Measurements from ENCODE around the gene DPY19L3. TPM values are rescaled to one million over a fixed set of nuclear protein-coding genes. Genes with fewer than 3 reads are reported as not detected.
"Not testable (repeated sequence)": the region's sequence is repeated elsewhere in the genome, so short reads cannot be mapped to it uniquely, and the experiment has no call there.

Gene DPY19L3
- total RNA-seq, 1 donor from 2014 or later, result 11.9 TPM

DNA sequence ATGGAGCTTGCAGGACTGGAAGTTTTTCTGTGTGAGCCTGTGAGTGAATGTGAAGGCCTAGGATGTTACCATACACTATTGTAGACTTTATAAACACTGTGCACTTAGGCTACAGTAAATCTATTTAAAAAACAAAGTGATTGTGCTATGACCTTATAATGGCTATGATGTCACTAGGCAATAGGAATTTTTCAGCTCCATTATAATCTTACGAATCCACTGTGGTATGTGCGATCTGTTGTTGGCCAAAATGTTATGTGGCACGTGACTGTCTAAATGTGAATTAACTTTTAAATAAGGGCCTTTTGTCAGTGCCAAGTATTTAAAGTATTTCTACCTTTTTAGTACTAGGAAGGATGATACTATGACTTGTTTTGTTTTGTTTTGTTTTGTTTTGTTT is 54.9 kb downstream of the DPY19L3 start:
- H3K4me3 Mint-ChIP-seq, result no peak overlapping the region
- peaks cover 2% of the 10 kb centered on the region for H3K36me3 Mint-ChIP-seq (ENCODE audit: low read depth)
- intact Hi-C loops (cut with micrococcal nuclease), result no loop called here
- DNase-seq (ENCODE audit: low spot score), result no peak
- H3K27me3 Mint-ChIP-seq (ENCODE audit: insufficient read depth), result no peaks in the 10 kb centered on the region
- H3K27ac Mint-ChIP-seq, result no peak overlapping the region
- no peaks in the 10 kb centered on the region for H3K9me3 Mint-ChIP-seq
- peaks cover 18% of the 10 kb centered on the region for H3K4me1 Mint-ChIP-seq (ENCODE audit: low read depth)

DNA sequence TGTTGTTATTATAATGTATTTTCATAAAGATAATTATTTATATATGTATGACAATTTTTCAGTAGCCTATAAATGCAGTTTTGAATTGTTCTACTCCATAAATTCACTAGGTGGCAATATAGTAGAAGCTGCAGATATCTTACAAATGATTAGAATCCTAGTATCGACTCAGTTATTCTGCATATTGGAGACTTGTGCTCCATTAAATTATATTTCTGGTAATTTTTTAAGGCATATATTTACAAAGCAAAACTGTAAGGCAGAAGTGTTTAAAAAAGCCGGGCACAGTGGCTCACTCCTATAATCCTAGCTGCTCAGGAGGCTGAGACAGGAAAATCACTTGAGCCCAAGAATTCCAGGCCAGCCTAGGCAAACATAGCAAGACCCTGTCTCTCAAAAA is 58.7 kb downstream of the DPY19L3 start:
- Mint-ChIP-seq H3K36me3 (ENCODE audit: low read depth) (no peaks in the 10 kb centered on the region), H3K27me3 (ENCODE audit: insufficient read depth) (no peaks in the 10 kb centered on the region), H3K4me1 (ENCODE audit: low read depth) (peaks cover 1% of the 10 kb centered on the region), H3K27ac (no peak overlapping the region), H3K4me3 (no peak overlapping the region), H3K9me3 (no peaks in the 10 kb centered on the region)
- intact Hi-C loops (cut with micrococcal nuclease), result no loop called here
- DNase-seq (ENCODE audit: low spot score), result no peak

DNA sequence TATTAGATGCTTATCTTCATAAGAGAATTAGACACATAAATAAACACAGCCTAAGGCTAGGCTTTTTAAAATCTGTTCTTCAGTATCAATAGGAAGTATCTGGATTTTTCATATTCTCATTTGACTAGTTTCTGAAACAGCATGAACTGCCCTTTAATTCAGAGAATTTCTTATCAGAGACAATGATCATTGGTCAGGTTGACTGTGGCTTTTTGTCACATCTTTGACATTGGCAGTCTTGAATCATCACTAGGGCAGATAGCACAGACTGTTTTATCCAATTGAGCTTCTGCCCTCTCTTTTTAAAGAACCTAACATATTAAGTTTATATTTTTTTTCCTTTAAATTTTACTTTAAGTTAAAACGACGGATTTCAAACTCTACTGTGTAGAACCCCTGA is 59.6 kb downstream of the DPY19L3 start:
- no peak for DNase-seq (ENCODE audit: low spot score)
- no peaks in the 10 kb centered on the region for H3K9me3 Mint-ChIP-seq
- no peak overlapping the region for H3K27ac Mint-ChIP-seq
- H3K36me3 Mint-ChIP-seq (ENCODE audit: low read depth), result no peaks in the 10 kb centered on the region
- no peaks in the 10 kb centered on the region for H3K4me1 Mint-ChIP-seq (ENCODE audit: low read depth)
- intact Hi-C loops (cut with micrococcal nuclease), result no loop called here
- no peak overlapping the region for H3K4me3 Mint-ChIP-seq
- H3K27me3 Mint-ChIP-seq (ENCODE audit: insufficient read depth), result no peaks in the 10 kb centered on the region

DNA sequence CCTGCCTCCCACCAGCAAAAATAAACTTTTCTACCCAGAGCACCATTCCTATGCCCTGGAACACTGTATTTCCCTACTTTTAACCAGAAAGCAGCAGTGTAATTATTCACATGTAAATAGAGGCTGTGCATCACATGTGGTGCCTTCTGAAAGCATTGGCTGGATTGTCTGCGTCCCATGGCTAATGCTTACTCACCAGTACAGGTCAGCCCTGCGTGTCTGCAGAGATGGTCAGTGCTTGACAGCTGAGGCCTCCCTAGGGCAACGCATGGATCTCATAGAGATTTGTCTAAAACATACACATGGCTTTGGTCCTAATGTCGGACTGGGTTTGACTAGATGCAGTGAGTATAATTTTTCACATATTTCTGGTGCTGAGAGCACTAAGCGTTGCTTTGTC is 64.2 kb downstream of the DPY19L3 start:
- no peaks in the 10 kb centered on the region for H3K27me3 Mint-ChIP-seq (ENCODE audit: insufficient read depth)
- intact Hi-C loops (cut with micrococcal nuclease), result no loop called here
- no peak overlapping the region for H3K4me3 Mint-ChIP-seq
- H3K27ac Mint-ChIP-seq, result no peak overlapping the region
- H3K4me1 Mint-ChIP-seq (ENCODE audit: low read depth), result peaks cover 5% of the 10 kb centered on the region
- no peaks in the 10 kb centered on the region for H3K36me3 Mint-ChIP-seq (ENCODE audit: low read depth)
- no peaks in the 10 kb centered on the region for H3K9me3 Mint-ChIP-seq
- no peak for DNase-seq (ENCODE audit: low spot score)

DNA sequence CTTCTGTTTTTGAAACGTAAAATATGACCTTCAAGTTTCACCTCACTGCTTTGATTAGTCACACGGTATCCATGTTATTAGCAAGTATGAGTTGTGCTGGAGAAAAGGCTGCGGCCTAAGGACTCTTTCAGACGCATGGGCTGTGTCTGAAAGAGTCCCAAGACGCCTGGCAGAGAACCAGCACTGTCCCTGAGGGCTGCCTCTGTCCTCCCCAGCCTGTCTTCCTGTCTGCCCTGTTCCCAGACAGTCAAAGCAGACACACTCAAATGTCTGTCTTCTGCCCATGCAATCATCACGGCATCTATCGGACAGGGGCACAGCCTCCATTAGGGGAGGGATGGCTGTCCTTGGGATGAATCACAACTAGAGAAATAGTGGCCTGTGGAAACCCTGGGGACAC is 65.5 kb downstream of the DPY19L3 start:
- H3K36me3 Mint-ChIP-seq (ENCODE audit: low read depth), result no peaks in the 10 kb centered on the region
- H3K4me3 Mint-ChIP-seq, result no peak overlapping the region
- no peaks in the 10 kb centered on the region for H3K27me3 Mint-ChIP-seq (ENCODE audit: insufficient read depth)
- H3K27ac Mint-ChIP-seq, result no peak overlapping the region
- H3K9me3 Mint-ChIP-seq, result no peaks in the 10 kb centered on the region
- no peak for DNase-seq (ENCODE audit: low spot score)
- peaks cover 5% of the 10 kb centered on the region for H3K4me1 Mint-ChIP-seq (ENCODE audit: low read depth)
- intact Hi-C loops (cut with micrococcal nuclease), result no loop called here

DNA sequence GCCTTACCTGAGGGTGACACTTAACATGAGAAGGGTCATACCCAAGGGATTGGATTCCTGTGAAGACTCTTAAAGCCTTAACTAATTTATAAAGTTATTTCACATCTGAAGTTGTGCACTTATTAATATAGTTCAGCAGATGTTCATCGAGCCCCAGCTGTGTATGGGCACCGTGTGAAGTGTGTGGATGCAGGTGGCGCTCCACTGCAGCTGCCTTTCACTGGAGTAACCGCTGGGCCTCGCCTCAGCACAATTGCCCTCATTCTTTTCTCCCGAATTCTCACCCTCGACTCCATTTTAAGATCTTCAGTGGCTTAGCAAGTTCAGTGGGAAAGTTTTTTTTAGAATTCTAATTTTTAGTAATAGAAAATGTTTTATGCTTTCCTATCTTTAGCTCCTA is 66.2 kb downstream of the DPY19L3 start:
- Mint-ChIP-seq H3K27ac (no peak overlapping the region), H3K27me3 (ENCODE audit: insufficient read depth) (no peaks in the 10 kb centered on the region), H3K4me3 (no peak overlapping the region), H3K36me3 (ENCODE audit: low read depth) (no peaks in the 10 kb centered on the region), H3K9me3 (no peaks in the 10 kb centered on the region), H3K4me1 (ENCODE audit: low read depth) (peaks cover 5% of the 10 kb centered on the region)
- intact Hi-C loops (cut with micrococcal nuclease), result no loop called here
- DNase-seq (ENCODE audit: low spot score), result no peak

DNA sequence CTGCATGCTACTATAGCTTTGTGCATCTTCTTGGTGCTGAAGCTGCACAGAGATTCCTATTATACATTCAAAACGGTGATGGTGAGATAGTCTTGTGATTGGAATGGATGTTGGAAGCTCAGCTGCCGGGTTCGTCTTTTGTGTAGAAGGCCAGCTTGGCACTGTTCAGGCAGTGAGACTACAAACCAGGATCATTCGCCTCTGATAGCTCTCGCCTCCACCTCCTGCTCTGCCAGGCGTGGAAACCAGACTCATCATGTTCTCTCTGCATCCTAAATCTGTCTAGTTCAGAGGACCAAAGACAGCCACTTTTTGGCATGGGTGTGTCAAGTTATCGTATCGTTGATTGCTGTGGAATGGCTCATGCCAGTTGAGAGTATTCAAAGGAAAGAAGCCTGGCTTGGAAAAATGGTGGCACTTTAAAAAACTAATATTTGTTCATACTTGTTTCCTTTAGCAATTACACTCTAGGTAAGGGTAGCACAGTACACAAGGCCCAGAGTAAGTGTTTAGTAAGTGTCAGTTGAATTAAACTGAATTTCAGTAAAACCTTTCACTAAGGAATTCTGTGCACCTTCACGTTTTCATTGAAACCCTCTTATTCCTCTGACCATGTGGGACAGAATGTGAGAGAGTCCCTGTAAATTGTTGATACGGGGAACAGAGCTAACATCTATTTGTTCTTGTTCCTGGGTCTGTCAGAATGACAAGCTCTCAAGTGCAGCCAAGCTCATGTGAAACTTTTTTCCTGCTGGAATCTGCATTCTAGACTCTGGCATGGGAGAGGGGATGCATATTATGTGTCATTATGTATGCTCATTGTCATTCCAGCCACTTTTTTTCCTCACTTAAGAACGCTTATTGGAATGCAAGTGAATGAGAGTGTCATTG is 69.8 kb downstream of the DPY19L3 start:
- no peak for DNase-seq (ENCODE audit: low spot score)

DNA sequence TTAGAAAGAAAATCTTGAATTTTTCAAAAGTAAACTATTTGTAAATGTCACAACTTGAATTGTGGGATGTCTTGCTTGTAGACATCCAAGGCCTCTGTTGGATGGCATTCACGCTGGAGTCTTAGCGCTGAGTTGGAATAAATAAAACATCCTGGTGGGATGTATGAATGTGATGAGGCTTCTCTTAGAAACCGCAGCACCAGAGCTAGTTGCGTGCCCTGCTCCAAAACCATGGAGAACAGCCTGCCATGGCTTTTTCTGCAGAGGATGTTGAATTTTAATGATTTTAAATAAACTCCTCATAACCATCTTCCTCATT is 70.4 kb downstream of the DPY19L3 start:
- H3K27me3 Mint-ChIP-seq (ENCODE audit: insufficient read depth), result no peaks in the 10 kb centered on the region

More for the DNA sequence above, 69.8 kb downstream of the DPY19L3 start:
- no peak overlapping the region for H3K4me3 Mint-ChIP-seq
- intact Hi-C loops (cut with micrococcal nuclease), result no loop called here
- H3K9me3 Mint-ChIP-seq, result no peaks in the 10 kb centered on the region
- no peaks in the 10 kb centered on the region for H3K36me3 Mint-ChIP-seq (ENCODE audit: low read depth)
- peaks cover 5% of the 10 kb centered on the region for H3K4me1 Mint-ChIP-seq (ENCODE audit: low read depth)
- no peaks in the 10 kb centered on the region for H3K27me3 Mint-ChIP-seq (ENCODE audit: insufficient read depth)
- no peak overlapping the region for H3K27ac Mint-ChIP-seq

DNA sequence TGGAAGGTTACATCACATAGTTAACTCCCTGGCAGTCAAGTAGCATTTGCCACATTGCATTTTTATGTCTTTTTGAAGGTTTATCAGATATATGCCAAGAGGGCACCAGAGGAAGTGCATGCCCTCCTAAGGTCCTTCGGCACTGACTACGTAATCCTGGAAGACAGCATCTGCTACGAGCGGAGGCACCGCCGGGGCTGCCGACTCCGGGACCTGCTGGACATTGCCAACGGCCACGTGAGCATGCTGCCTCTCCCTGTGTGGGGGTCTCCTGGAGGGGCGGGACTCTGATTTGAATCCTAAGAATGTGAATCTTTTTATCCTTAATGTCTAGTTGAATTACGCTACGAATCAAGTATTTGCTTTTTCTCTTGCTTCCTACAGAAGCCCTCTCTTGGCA is 74.8 kb downstream of the DPY19L3 start:
- Mint-ChIP-seq H3K4me3 (no peak overlapping the region), H3K9me3 (no peaks in the 10 kb centered on the region), H3K4me1 (ENCODE audit: low read depth) (no peaks in the 10 kb centered on the region), H3K27ac (no peak overlapping the region), H3K27me3 (ENCODE audit: insufficient read depth) (no peaks in the 10 kb centered on the region), H3K36me3 (ENCODE audit: low read depth) (no peaks in the 10 kb centered on the region)
- DNase-seq (ENCODE audit: low spot score), result no peak
- intact Hi-C loops (cut with micrococcal nuclease), result no loop called here

More for the DNA sequence above, 70.4 kb downstream of the DPY19L3 start:
- no peaks in the 10 kb centered on the region for H3K36me3 Mint-ChIP-seq (ENCODE audit: low read depth)
- H3K4me3 Mint-ChIP-seq, result no peak overlapping the region
- H3K9me3 Mint-ChIP-seq, result no peaks in the 10 kb centered on the region
- H3K27ac Mint-ChIP-seq, result no peak overlapping the region
- no peak for DNase-seq (ENCODE audit: low spot score)
- peaks cover 5% of the 10 kb centered on the region for H3K4me1 Mint-ChIP-seq (ENCODE audit: low read depth)
- intact Hi-C loops (cut with micrococcal nuclease), result no loop called here

DNA sequence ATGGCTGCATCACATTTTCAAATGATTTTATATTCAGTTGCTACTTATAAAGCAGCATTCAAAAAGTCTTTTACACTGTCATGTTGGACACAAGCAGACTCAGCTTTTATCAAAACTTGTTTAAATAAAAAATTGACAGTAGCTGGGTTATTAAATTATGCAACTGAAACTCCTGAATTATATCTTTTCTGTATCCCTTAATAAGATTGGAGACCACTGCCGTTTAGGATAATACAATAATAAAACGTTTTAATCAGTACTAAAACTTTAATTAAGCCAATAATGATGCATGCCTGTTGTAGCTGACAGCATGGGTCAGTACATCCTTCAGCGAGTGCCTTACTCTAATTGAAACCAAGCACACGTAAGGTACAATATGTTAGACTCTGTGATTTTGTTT is 78.0 kb downstream of the DPY19L3 start:
- Mint-ChIP-seq H3K4me1 (ENCODE audit: low read depth) (no peaks in the 10 kb centered on the region), H3K27ac (no peak overlapping the region), H3K9me3 (no peaks in the 10 kb centered on the region), H3K36me3 (ENCODE audit: low read depth) (no peaks in the 10 kb centered on the region), H3K27me3 (ENCODE audit: insufficient read depth) (no peaks in the 10 kb centered on the region), H3K4me3 (no peak overlapping the region)
- no peak for DNase-seq (ENCODE audit: low spot score)
- intact Hi-C loops (cut with micrococcal nuclease), result no loop called here

DNA sequence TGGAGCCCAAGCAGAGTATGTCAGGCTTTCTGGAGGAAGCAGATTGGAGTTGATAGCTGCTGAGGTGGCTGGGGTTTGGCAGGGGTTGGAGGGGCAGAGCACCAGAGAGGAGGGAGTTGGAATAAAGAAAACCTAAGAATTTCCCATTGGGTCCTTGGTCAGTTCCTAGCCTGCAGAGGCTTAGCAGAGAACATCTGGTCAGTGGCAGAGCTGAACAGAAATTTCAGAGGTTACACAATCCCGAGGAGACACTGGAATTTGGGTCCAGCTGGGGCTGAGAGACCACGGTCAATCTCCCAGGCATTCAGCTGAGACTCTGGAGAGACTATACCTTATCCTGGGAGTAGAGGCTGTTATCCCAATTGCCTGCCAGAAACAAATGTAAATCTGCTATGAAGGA is 84.4 kb downstream of the DPY19L3 start:
- no peaks in the 10 kb centered on the region for H3K9me3 Mint-ChIP-seq
- H3K27me3 Mint-ChIP-seq (ENCODE audit: insufficient read depth), result peaks cover 2% of the 10 kb centered on the region
- no peaks in the 10 kb centered on the region for H3K36me3 Mint-ChIP-seq (ENCODE audit: low read depth)
- H3K27ac Mint-ChIP-seq, result no peak overlapping the region
- H3K4me1 Mint-ChIP-seq (ENCODE audit: low read depth), result no peaks in the 10 kb centered on the region
- H3K4me3 Mint-ChIP-seq, result no peak overlapping the region
- DNase-seq (ENCODE audit: low spot score), result no peak
- intact Hi-C loops (cut with micrococcal nuclease), result no loop called here

DNA sequence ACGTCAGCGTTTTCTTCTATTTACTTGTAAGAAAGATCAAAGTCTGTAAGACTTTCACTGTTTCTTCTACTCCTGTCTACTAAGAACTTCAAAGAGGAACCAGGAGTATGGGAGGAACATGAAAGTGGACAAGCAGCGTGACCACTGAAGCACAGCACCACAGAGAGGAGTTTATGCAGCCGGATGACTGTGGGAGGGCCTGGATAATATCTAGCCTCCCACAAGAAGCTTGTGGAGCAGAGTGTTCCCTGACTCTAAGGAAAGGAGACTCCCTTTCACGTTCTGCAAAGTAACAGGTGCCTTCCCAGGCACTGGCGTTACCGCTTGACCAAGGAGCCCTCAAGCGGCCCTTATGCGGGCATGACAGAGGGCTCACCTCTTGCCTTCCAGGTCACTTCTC is 91.8 kb downstream of the DPY19L3 start:
- Mint-ChIP-seq H3K9me3 (no peaks in the 10 kb centered on the region), H3K27ac (no peak overlapping the region), H3K4me3 (no peak overlapping the region), H3K36me3 (ENCODE audit: low read depth) (no peaks in the 10 kb centered on the region), H3K27me3 (ENCODE audit: insufficient read depth) (peaks cover 3% of the 10 kb centered on the region), H3K4me1 (ENCODE audit: low read depth) (no peaks in the 10 kb centered on the region)
- no peak for DNase-seq (ENCODE audit: low spot score)
- intact Hi-C loops (cut with micrococcal nuclease), result no loop called here

DNA sequence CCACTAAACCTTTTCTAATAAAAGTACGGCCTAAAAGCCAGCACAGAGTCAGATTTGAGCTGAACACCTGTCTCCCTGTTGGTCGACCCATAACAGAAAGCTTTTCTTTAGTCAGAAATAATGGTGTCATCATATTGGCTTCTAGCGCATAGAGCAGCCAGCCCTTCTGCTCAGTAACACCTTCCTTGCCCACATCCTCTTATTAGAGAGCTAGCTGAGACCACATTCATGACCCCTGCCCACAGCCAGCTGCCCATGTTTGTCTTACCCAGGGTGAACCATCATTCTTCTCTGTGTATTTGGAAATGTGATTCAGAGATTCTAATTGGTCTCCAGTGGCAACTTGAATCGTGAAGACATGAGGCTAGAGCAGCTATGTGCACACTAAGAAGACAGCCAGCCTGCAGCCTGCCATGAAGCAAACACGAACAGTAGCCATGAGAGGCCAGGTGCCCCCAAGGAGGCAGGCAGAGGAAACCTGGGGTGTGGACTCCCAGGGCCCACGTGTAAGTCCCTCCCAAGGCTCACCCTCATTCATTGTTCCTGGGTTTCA is 93.2 kb downstream of the DPY19L3 start:
- DNase-seq (ENCODE audit: low spot score), result no peak
- H3K4me1 Mint-ChIP-seq (ENCODE audit: low read depth), result no peaks in the 10 kb centered on the region
- no peak overlapping the region for H3K4me3 Mint-ChIP-seq
- H3K27me3 Mint-ChIP-seq (ENCODE audit: insufficient read depth), result peaks cover 3% of the 10 kb centered on the region
- no peak overlapping the region for H3K27ac Mint-ChIP-seq
- H3K9me3 Mint-ChIP-seq, result no peaks in the 10 kb centered on the region
- H3K36me3 Mint-ChIP-seq (ENCODE audit: low read depth), result no peaks in the 10 kb centered on the region
- intact Hi-C loops (cut with micrococcal nuclease), result no loop called here

DNA sequence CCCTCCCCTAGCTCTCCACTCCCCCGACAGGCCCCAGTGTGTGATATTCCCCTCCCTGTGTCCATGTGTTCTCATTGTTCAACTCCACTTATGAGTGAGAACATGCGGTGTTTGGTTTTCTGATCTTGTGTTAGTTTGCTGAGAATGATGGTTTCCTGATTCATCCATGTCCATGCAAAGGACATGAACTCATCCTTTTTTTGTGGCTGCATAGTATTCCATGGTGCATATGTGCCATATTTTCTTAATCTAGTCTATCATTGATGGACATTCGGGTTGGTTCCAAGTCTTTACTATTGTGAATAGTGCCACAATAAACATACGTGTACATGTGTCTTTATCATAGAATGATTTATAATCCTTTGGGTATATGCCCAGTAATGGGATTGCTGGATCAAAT is 106.9 kb downstream of the DPY19L3 start:
- H3K9me3 Mint-ChIP-seq; H3K4me1 Mint-ChIP-seq (ENCODE audit: low read depth); intact Hi-C loops (cut with micrococcal nuclease); H3K36me3 Mint-ChIP-seq (ENCODE audit: low read depth); H3K27me3 Mint-ChIP-seq (ENCODE audit: insufficient read depth); H3K27ac Mint-ChIP-seq; DNase-seq (ENCODE audit: low spot score); H3K4me3 Mint-ChIP-seq: not testable (repeated sequence)
